ENCODE results near the gene TEF.
A peak's percentile ranks its signal among the peaks of the same experiment; 100 is the strongest.

TEF gene

GRCh38 chr22:41408665-41409064 lies 26.9 kb downstream of the TEF start:
- Histone ChIP-seq H3K4me3 (ENCODE audit: low read length) (no peak overlapping the region), H3K36me3 (replicated peaks; ENCODE audit: low read depth, low read length) (no peaks in the 10 kb centered on the region), H3K9ac (ENCODE audit: low read length) (no peak overlapping the region), H3K27me3 (ENCODE audit: low read depth, low read length) (no peaks in the 10 kb centered on the region), H3K9me3 (ENCODE audit: insufficient read depth, low read length) (no peaks in the 10 kb centered on the region), H3K4me2 (ENCODE audit: low read length) (no peak overlapping the region), H2AFZ (ENCODE audit: low read depth, low read length) (no peak overlapping the region), H3K79me2 (ENCODE audit: low read length) (peaks cover 25% of the 10 kb centered on the region), H3K27ac (ENCODE audit: low read length) (no peak overlapping the region), H3K4me1 (ENCODE audit: low read length) (peaks cover 12% of the 10 kb centered on the region), H4K20me1 (ENCODE audit: insufficient read depth, low read length) (no peaks in the 10 kb centered on the region)
- no peak for TF ChIP-seq EZH2phosphoT487 (IDR thresholded peaks at IDR 0.05; ENCODE audit: low read depth)

GRCh38 chr22:41410311-41410751 lies 28.6 kb downstream of the TEF start:
- no peaks in the 10 kb centered on the region for H3K36me3 ChIP-seq (replicated peaks; ENCODE audit: low read depth, low read length)
- peaks cover 20% of the 10 kb centered on the region for H3K4me1 ChIP-seq (ENCODE audit: low read length)
- no peak overlapping the region for H2AFZ ChIP-seq (ENCODE audit: low read depth, low read length)

DNA sequence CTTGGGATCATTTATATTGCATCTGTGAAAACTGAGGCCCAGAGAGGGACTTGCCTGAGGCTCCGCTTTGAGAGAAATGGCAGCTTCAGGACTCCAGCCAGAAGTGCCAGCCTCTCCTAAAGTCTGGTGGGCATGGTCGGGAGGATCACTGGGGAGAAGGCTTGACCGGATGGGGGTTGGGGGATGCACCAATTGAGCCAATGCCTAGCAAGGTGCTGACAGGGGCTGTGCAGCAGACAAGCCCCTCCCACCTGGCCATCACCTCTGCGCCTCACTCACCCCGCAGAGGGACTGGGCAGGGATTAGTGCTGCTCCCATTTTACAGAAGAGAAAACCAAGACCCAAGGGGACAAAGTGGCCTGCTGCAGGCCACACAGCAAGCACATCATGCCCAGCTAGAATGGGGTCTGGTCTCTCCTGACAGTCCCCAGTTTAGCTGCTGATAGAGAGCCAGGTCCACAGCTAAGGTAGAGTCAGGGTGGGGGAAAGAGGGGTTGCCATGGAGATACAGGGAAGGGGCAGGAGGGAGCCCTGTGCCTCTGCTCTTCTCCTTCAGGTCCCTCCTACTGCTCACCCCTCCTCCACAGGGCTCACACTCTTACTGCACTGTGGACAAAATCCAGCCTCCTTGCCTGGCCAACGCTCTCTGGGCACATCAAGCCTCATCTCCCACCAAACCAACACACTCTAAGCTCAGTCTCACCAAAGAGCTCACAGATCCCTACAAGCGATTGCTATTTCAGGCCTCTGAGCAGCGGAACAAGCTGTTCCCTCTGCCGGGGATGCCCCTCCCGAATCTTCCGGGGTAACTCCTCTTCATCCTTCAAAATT lies 29.5 kb downstream of the TEF start:
- Histone ChIP-seq H3K36me3 (replicated peaks; ENCODE audit: low read depth, low read length) (peaks cover 4% of the 10 kb centered on the region), H2AFZ (ENCODE audit: low read depth, low read length) (no peak overlapping the region), H3K27me3 (ENCODE audit: low read depth, low read length) (no peaks in the 10 kb centered on the region), H3K79me2 (ENCODE audit: low read length) (peaks cover 46% of the 10 kb centered on the region), H3K27ac (ENCODE audit: low read length) (no peak overlapping the region), H3K9me3 (ENCODE audit: insufficient read depth, low read length) (no peaks in the 10 kb centered on the region), H3K9ac (ENCODE audit: low read length) (no peak overlapping the region), H3K4me3 (ENCODE audit: low read length) (no peak overlapping the region), H4K20me1 (ENCODE audit: insufficient read depth, low read length) (no peaks in the 10 kb centered on the region), H3K4me2 (ENCODE audit: low read length) (peak overlapping the region; percentile 100), H3K4me1 (ENCODE audit: low read length) (peaks cover 23% of the 10 kb centered on the region)
- no peak for TF ChIP-seq EZH2phosphoT487 (IDR thresholded peaks at IDR 0.05; ENCODE audit: low read depth)
- TF ChIP-seq CTCF (IDR thresholded peaks at IDR 0.05; ENCODE audit: low read depth, low read length), result no peak

More at GRCh38 chr22:41410311-41410751, 28.6 kb downstream of the TEF start:
- Histone ChIP-seq H4K20me1 (ENCODE audit: insufficient read depth, low read length) (no peaks in the 10 kb centered on the region), H3K4me2 (ENCODE audit: low read length) (no peak overlapping the region), H3K9me3 (ENCODE audit: insufficient read depth, low read length) (no peaks in the 10 kb centered on the region), H3K27ac (ENCODE audit: low read length) (no peak overlapping the region), H3K4me3 (ENCODE audit: low read length) (no peak overlapping the region), H3K9ac (ENCODE audit: low read length) (no peak overlapping the region), H3K27me3 (ENCODE audit: low read depth, low read length) (no peaks in the 10 kb centered on the region), H3K79me2 (ENCODE audit: low read length) (peaks cover 40% of the 10 kb centered on the region)
- TF ChIP-seq EZH2phosphoT487 (IDR thresholded peaks at IDR 0.05; ENCODE audit: low read depth), result no peak
- no peak for TF ChIP-seq CTCF (IDR thresholded peaks at IDR 0.05; ENCODE audit: low read depth, low read length)

- no peaks in the 10 kb centered on the region for H3K27me3 ChIP-seq (ENCODE audit: low read depth, low read length)
- no peak overlapping the region for H2AFZ ChIP-seq (ENCODE audit: low read depth, low read length)
- peaks cover 23% of the 10 kb centered on the region for H3K4me1 ChIP-seq (ENCODE audit: low read length)
- H3K79me2 ChIP-seq (ENCODE audit: low read length), result peaks cover 46% of the 10 kb centered on the region
- TF ChIP-seq EZH2phosphoT487 (IDR thresholded peaks at IDR 0.05; ENCODE audit: low read depth) (no peak), CTCF (IDR thresholded peaks at IDR 0.05; ENCODE audit: low read depth, low read length) (no peak)
- no peak overlapping the region for H3K4me3 ChIP-seq (ENCODE audit: low read length)
- H3K27ac ChIP-seq (ENCODE audit: low read length), result no peak overlapping the region
- peak overlapping the region; percentile 100; the same call in 1 of the 2 replicates for H3K4me2 ChIP-seq (ENCODE audit: low read length)
- H4K20me1 ChIP-seq (ENCODE audit: insufficient read depth, low read length), result no peaks in the 10 kb centered on the region
- H3K9me3 ChIP-seq (ENCODE audit: insufficient read depth, low read length), result no peaks in the 10 kb centered on the region
- peaks cover 4% of the 10 kb centered on the region for H3K36me3 ChIP-seq (replicated peaks; ENCODE audit: low read depth, low read length)
- no peak overlapping the region for H3K9ac ChIP-seq (ENCODE audit: low read length)
These were observed 33.8 kb downstream of the TEF start for GRCh38 chr22:41415554-41415953.

Data from OCI-LY3 (cell line).